ENCODE data around the gene OR10A4. TPM values are rescaled to one million over a fixed set of nuclear protein-coding genes. Genes with fewer than 3 reads are reported as not detected.

The OR10A4 gene
- total and polyA plus RNA-seq, 9 of the 15 experiments (the other 6 are each of a cell fraction or from before 2014, with no cell fraction given), result not detected

DNA sequence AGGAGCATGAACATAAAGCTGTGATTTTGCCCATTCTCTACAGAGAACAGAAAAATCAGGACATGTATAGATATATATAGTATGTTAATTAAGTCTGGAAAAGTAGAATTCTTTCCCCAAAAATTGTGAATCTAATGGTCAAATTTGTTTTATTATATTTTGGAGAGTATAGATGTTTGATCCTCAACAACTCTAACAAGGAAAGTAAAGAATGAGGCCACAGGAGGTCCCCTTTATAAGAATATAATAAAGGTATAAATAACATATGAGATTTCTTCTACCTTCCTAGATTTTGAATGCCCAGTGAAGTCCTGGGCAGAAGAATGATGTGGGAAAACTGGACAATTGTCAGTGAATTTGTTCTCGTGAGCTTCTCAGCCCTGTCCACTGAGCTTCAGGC, at the start of gene OR10A4 (continued):
- TF ChIP-seq, protein P1, sequence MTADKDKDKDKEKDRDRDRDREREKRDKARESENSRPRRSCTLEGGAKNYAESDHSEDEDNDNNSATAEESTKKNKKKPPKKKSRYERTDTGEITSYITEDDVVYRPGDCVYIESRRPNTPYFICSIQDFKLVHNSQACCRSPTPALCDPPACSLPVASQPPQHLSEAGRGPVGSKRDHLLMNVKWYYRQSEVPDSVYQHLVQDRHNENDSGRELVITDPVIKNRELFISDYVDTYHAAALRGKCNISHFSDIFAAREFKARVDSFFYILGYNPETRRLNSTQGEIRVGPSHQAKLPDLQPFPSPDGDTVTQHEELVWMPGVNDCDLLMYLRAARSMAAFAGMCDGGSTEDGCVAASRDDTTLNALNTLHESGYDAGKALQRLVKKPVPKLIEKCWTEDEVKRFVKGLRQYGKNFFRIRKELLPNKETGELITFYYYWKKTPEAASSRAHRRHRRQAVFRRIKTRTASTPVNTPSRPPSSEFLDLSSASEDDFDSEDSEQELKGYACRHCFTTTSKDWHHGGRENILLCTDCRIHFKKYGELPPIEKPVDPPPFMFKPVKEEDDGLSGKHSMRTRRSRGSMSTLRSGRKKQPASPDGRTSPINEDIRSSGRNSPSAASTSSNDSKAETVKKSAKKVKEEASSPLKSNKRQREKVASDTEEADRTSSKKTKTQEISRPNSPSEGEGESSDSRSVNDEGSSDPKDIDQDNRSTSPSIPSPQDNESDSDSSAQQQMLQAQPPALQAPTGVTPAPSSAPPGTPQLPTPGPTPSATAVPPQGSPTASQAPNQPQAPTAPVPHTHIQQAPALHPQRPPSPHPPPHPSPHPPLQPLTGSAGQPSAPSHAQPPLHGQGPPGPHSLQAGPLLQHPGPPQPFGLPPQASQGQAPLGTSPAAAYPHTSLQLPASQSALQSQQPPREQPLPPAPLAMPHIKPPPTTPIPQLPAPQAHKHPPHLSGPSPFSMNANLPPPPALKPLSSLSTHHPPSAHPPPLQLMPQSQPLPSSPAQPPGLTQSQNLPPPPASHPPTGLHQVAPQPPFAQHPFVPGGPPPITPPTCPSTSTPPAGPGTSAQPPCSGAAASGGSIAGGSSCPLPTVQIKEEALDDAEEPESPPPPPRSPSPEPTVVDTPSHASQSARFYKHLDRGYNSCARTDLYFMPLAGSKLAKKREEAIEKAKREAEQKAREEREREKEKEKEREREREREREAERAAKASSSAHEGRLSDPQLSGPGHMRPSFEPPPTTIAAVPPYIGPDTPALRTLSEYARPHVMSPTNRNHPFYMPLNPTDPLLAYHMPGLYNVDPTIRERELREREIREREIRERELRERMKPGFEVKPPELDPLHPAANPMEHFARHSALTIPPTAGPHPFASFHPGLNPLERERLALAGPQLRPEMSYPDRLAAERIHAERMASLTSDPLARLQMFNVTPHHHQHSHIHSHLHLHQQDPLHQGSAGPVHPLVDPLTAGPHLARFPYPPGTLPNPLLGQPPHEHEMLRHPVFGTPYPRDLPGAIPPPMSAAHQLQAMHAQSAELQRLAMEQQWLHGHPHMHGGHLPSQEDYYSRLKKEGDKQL (CRISPR knock-in tag; IDR thresholded peaks at IDR 0.05; ENCODE audit: borderline replicate concordance), result no peak
- no peak for TF ChIP-seq NFIC (IDR thresholded peaks at IDR 0.05)
- TF ChIP-seq MAFK (IDR thresholded peaks at IDR 0.05; ENCODE audit: low read length), result no peak
- TF ChIP-seq ATF6 (CRISPR knock-in tag; IDR thresholded peaks at IDR 0.05), result no peak
- TF ChIP-seq KLF1 (tag; IDR thresholded peaks at IDR 0.05), result no peak
